ENCODE measurements around the gene PLXNB2.

DNA sequence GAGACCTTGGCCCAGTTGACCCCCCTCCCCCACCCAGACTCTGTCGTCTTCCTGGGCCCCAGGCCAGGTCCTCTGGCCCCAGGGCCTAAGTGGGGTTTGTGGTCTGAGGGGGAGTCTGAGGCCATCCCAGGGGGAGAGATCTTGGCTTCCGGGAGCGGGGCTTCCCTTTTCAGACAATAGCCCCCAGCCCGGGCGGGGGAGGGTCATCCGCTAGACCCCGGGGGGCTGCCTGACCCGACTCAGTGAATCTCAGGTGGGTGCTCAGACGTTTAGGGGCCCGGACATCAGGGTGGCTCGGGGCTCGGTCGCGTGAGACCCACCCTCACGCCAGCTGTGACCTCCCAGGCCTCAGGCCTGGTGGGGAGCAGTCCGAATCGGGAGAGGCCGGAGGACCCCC is 37.9 kb downstream of the PLXNB2 start:
- TF ChIP-seq POLR2AphosphoS5 (IDR thresholded peaks at IDR 0.05; ENCODE audit: low read depth, low read length) (no peak), POLR2A (IDR thresholded peaks at IDR 0.05; ENCODE audit: low read depth, low read length) (no peak), TAF1 (IDR thresholded peaks at IDR 0.05; ENCODE audit: low read depth, low read length) (no peak), POU2F2 (IDR thresholded peaks at IDR 0.05; ENCODE audit: low read depth, low read length) (no peak), SPI1 (IDR thresholded peaks at IDR 0.05; ENCODE audit: low read depth, low read length) (no peak)

Measured in GM12891 (cell line).